Measurements from ENCODE around the gene TGM4. TPM values are rescaled to one million over a fixed set of nuclear protein-coding genes. Genes with fewer than 3 reads are reported as not detected.

Gene TGM4
- total RNA-seq (not detected), polyA plus RNA-seq (not detected)
- long read RNA-seq, donor 1 = 0 reads
- long read RNA-seq, donor 2 = 0 reads
- long read RNA-seq, donor 3 = 0 reads

- no peaks in the 10 kb centered on the region for H3K36me3 ChIP-seq
- no peak within 1 kb of the TSS for H3K27ac ChIP-seq
- ATAC-seq (no peak), DNase-seq (no peak)
- no peak within 1 kb of the TSS for H3K4me3 ChIP-seq
- H3K4me1 ChIP-seq = no peaks in the 10 kb centered on the region
- H3K27me3 ChIP-seq = no peaks in the 10 kb centered on the region
- TF ChIP-seq CTCF (IDR thresholded peaks at IDR 0.05) = no peak
- intact Hi-C loops (cut with DNase I) = no loop called here
- H3K9me3 ChIP-seq = no peaks in the 10 kb centered on the region
- WGBS, 2 donors = 80 to 88% methylated on average over 5 of the region's 5 CpGs
Observed at GRCh38 chr3:44874308-44874707, at the start of gene TGM4. Gene TGM4, plus strand, starts transcription at chr3:44874608. Its CDS starts 71 bp downstream, at chr3:44874679.

GRCh38 chr3:44825264-44825925 is 49.0 kb upstream of the TGM4 start:
- TF ChIP-seq CTCF (IDR thresholded peaks at IDR 0.05) = no peak
- 86 to 88% methylated on average over 2 of the region's 2 CpGs for WGBS, 2 donors
- no peaks in the 10 kb centered on the region for H3K4me1 ChIP-seq
- intact Hi-C loops (cut with DNase I) = no loop called here
- DNase-seq = no peak
- no peaks in the 10 kb centered on the region for H3K9me3 ChIP-seq
- peaks cover 0 to 22% (median 0%) of the 10 kb centered on the region in 9 donors for H3K36me3 ChIP-seq
- H3K4me3 ChIP-seq = no peak overlapping the region
- no peak overlapping the region for H3K27ac ChIP-seq
- H3K27me3 ChIP-seq = no peaks in the 10 kb centered on the region
- no peak for ATAC-seq

- no peak for TF ChIP-seq CTCF (IDR thresholded peaks at IDR 0.05)
- Histone ChIP-seq H3K27me3 (no peaks in the 10 kb centered on the region), H3K27ac (no peak overlapping the region), H3K36me3 (peaks cover 0 to 29% (median 0%) of the 10 kb centered on the region in 9 donors), H3K4me1 (no peaks in the 10 kb centered on the region), H3K4me3 (no peak overlapping the region), H3K9me3 (no peaks in the 10 kb centered on the region)
- intact Hi-C loops (cut with DNase I) = no loop called here
- DNase-seq (no peak), ATAC-seq (no peak)
- 88 to 96% methylated on average over 3 of the region's 3 CpGs for WGBS, 2 donors
Observed at GRCh38 chr3:44827196-44827595, 47.2 kb upstream of the TGM4 start.

GRCh38 chr3:44831232-44831631 is 43.2 kb upstream of the TGM4 start:
- 80 to 82% methylated on average over 5 of the region's 5 CpGs for WGBS, 2 donors
- no peak overlapping the region for H3K4me3 ChIP-seq
- no peak for TF ChIP-seq CTCF (IDR thresholded peaks at IDR 0.05)
- no peak for ATAC-seq
- no peak overlapping the region for H3K27ac ChIP-seq
- peaks cover 0 to 29% (median 0%) of the 10 kb centered on the region in 9 donors for H3K36me3 ChIP-seq
- intact Hi-C loops (cut with DNase I) = no loop called here
- H3K9me3 ChIP-seq = peaks cover 0 to 7% (median 0%) of the 10 kb centered on the region in 11 donors
- no peaks in the 10 kb centered on the region for H3K27me3 ChIP-seq
- H3K4me1 ChIP-seq = peaks cover 0 to 7% (median 0%) of the 10 kb centered on the region in 9 donors
- no peak for DNase-seq
